Measurements from ENCODE around the gene PHF19. TPM values are rescaled to one million over a fixed set of nuclear protein-coding genes. Genes with fewer than 3 reads are reported as not detected.

The PHF19 gene
- total RNA-seq, 2 experiments from 2014 or later, result 248 to 253 TPM

DNA sequence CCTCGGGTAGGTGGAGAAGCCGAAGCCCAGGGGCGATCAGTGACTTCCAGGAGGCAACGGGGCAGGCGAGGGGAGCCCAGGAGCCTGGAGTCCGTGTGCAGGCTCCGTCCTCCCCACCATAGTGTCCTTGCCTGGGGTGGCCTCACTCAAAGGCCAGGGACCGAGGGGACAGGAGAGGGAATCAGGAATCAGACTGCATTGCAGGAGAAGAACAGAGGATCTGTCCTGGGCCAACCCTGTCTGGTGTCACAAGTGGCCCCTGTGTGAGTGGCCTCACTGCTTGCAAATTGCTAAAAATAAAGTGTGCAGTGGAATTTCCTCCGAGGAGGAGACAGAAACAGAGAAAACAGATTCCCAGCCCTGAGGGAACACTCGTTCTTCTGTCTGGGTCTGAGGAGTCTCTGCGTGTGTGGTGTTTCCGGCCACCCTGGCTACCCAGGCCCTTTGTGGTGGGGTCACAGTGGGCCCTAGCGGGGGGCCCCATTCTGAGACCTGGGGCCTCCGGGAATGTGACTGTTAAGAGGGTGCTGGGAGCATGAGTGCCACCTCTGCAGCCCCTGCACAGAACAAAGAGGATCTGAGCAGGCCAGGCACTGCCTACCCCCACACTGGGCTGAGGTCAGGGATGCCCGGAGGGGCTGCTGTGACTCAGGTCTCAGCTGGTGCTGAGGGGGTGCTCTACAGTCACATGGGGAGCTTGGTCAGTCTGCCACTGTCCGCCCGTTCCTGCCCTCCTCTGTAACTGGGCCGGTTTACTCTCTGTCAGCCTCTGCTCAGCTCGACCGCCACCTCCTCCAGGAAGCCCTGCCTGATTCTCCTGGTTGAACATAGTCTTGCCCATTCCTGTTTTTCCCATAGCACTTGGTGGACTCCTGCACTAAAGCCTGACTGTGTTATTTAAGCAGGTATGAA, 42.2 kb upstream of the PHF19 start:
- H3K27me3 Mint-ChIP-seq, result no peaks in the 10 kb centered on the region
- H3K4me1 Mint-ChIP-seq, result peaks cover 76% of the 10 kb centered on the region
- H3K27ac Mint-ChIP-seq, result peak overlapping the region; percentile 94
- peaks cover 75% of the 10 kb centered on the region for H3K36me3 Mint-ChIP-seq
- H3K9me3 Mint-ChIP-seq, result peaks cover 5% of the 10 kb centered on the region
- H3K4me3 Mint-ChIP-seq, result peak overlapping the region; percentile 93
- POLR2A ChIA-PET, result interaction anchor here (0.9 to 9.1 kb wide), 11 partner anchors 8 to 47 kb away, joined by 3 to 117 read pairs (median 6); no protein-coding TSS in a partner anchor
- DNase-seq, result no peak
- no peak for ATAC-seq (ENCODE audit: low read depth)

DNA sequence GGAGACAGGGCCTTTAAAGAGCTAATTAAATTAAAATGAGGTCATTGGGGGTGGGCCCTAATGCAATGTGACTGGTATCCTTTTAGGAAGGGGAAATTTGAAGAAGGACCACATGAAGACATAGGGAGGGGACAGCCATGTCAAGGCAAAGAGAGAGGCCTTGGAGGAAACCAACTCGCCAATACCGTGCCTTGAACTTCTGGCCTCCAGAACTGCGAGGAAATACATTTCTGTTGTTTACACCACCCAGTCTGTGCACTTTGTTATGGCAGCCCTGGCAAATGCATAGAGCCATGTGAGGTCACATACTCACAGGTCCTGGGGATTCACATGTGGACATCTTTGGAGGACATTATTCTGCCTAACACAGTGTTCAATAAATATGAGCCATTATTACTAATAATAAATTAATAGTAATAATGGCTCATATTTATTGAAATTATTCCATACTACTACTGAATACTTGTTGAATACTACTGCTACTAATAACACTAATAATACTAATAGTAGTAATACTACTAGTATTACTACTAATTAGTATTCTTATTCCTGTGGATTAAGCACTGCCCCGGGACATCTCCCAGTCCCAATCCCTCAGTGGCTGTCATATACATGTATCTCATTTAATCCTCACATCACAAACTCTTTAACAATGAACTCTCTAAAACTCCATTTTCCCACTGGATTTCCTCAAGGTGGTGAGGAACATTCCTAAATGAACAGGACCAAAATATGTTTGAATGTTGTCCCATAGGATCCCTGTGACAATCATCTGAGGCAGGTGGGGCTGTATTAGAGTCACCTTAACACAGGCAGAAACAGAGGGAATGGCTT, 41.2 kb upstream of the PHF19 start:
- DNase-seq (no peak), ATAC-seq (ENCODE audit: low read depth) (no peak)
- Mint-ChIP-seq H3K27me3 (no peaks in the 10 kb centered on the region), H3K9me3 (peaks cover 5% of the 10 kb centered on the region), H3K4me3 (peak overlapping the region; percentile 44), H3K36me3 (peaks cover 71% of the 10 kb centered on the region), H3K4me1 (peaks cover 73% of the 10 kb centered on the region), H3K27ac (peak overlapping the region; percentile 75)
- POLR2A ChIA-PET, result interaction anchor here (1.0 to 3.7 kb wide), 5 partner anchors 7 to 42 kb away, joined by 5 to 38 read pairs (median 16); partner anchors contain the start of gene TRAF1

DNA sequence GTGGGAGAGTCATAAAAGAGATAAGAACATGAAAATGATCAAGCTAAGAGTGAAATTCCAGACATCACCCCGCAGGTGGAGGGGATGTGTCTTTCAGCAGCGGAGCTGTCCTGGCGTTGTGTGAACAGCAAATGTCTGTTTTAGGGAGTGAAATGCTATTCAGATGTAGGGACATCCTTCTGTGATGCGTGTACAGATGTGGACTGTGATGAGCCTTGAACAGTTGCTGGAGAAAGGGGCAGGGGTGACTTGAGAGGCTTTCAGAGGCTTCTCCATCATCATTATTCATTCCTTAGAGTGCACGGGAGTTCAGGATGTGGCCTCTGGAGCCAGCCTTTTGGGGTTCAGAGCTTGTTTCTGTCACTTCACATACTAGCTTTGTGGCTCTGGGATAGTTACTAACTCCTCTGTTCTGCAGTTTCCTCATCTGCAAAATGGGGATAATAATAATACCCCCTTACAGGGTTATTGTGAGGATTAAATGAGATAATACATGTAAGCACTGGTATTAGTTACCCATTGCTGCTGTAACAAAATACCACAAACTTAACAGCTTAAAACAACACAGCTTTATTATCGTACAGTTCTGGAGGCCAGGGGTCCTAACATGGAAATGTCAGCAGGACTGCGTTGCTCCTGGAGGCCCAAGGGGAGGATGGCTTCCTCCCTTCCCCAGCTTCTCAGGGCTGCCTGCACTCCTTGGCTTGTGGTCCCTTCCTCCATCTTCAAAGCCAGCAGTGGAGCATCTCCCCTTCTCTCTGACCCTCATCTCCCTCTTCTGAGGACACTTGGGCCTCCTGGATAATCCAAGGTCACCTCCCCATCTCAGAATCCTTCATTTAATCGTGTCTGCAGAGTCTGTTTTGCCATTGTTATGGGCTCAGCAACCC, 40.2 kb upstream of the PHF19 start:
- POLR2A ChIA-PET, result interaction anchor here (1.0 to 2.9 kb wide), 9 partner anchors 9 to 41 kb away, joined by 5 to 38 read pairs (median 12); partner anchors contain the start of gene TRAF1
- ATAC-seq (ENCODE audit: low read depth) (no peak), DNase-seq (no peak)
- Mint-ChIP-seq H3K27ac (peak overlapping the region; percentile 83), H3K4me1 (peaks cover 67% of the 10 kb centered on the region), H3K9me3 (peaks cover 5% of the 10 kb centered on the region), H3K36me3 (peaks cover 70% of the 10 kb centered on the region), H3K4me3 (peak overlapping the region; percentile 60), H3K27me3 (no peaks in the 10 kb centered on the region)

DNA sequence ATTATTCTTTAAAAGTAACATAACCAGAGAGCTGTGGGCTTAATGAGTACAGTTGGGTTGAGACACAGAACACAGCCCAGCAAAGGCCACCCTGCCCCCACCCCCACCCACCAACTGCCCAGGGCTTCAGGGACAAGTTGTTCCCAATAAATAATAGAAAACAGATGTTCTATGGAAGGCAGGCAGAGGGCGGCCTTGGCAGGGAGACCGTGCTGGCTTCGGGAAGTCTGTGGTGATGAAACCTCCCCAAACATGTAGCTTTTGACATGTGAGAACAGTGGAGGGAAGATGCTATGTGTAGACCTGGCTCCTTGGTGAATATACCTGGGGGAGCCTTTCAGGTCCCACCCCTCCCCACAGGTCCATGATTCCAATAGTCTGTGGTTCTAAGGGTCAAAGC, 39.6 kb upstream of the PHF19 start:
- H3K9me3 Mint-ChIP-seq, result peaks cover 5% of the 10 kb centered on the region
- peak overlapping the region; percentile 83 for H3K27ac Mint-ChIP-seq
- ATAC-seq (ENCODE audit: low read depth) (no peak), DNase-seq (no peak)
- H3K4me1 Mint-ChIP-seq, result peaks cover 66% of the 10 kb centered on the region
- peak overlapping the region; percentile 60 for H3K4me3 Mint-ChIP-seq
- POLR2A ChIA-PET, result interaction anchor here (0.7 to 2.9 kb wide), 11 partner anchors 9 to 39 kb away, joined by 3 to 38 read pairs (median 10); partner anchors contain the start of genes PHF19 and TRAF1
- peaks cover 68% of the 10 kb centered on the region for H3K36me3 Mint-ChIP-seq
- no peaks in the 10 kb centered on the region for H3K27me3 Mint-ChIP-seq

DNA sequence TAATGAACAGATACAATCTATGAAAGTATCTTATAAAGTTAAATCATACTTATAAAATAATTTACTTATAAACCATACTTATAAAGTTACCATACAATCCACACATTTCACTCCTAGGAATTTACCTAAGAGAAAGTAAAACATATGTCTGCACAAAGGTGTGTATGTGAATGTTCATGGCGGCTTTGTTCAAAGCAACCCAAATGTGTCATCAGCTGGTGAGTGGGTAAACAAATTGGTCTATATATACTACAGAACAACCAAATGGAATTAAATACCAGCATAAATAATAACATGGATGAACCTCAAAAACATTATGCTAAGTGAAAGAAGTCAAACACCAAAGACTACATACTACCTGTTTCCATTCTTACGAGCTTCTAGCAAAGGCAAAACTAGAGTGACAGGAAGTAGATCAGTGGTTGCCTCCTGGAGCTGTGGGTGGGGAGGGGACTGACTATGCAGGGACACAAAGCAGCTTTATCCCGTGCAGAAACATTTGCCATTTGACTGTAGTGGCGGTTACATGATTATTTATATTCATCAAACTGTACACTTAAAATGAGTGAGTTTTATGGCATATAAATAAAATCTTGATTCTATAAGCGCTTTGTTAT, 39.0 kb upstream of the PHF19 start:
- Mint-ChIP-seq H3K27me3 (no peaks in the 10 kb centered on the region), H3K9me3 (peaks cover 5% of the 10 kb centered on the region), H3K27ac (peak overlapping the region; percentile 79), H3K36me3 (peaks cover 68% of the 10 kb centered on the region), H3K4me3 (peak overlapping the region; percentile 47), H3K4me1 (peaks cover 64% of the 10 kb centered on the region)
- ATAC-seq (ENCODE audit: low read depth), result peak; percentile 84
- DNase-seq, result no peak
- POLR2A ChIA-PET, result interaction anchor here (0.5 to 2.9 kb wide), 13 partner anchors 9 to 46 kb away, joined by 3 to 38 read pairs (median 9); partner anchors contain the start of genes PHF19 and TRAF1

DNA sequence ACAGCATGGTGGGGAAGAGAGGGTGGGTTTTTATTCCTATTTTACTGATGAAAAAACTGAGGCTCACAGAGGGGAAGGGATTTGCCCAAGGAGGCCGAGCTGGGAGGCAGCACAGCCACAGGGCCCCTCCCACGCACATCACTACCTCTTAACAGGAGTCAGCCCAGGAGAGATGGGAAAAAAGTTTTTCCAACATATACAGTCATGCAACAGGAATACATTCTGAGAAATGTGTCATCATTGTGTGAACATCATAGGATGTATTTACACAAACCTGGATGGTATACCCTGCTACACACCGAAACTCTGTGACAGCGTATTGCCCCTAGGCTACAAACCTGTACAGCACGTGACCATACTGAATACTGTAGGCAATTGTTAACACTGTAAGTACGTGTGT, 38.0 kb upstream of the PHF19 start:
- DNase-seq (no peak), ATAC-seq (ENCODE audit: low read depth) (no peak)
- Mint-ChIP-seq H3K4me1 (peaks cover 63% of the 10 kb centered on the region), H3K9me3 (peaks cover 5% of the 10 kb centered on the region), H3K36me3 (peaks cover 68% of the 10 kb centered on the region), H3K27me3 (no peaks in the 10 kb centered on the region), H3K27ac (no peak overlapping the region), H3K4me3 (no peak overlapping the region)
- POLR2A ChIA-PET, result interaction anchor here (0.6 to 2.6 kb wide), 4 partner anchors 8 to 19 kb away, joined by 3 to 19 read pairs (median 8); no protein-coding TSS in a partner anchor

DNA sequence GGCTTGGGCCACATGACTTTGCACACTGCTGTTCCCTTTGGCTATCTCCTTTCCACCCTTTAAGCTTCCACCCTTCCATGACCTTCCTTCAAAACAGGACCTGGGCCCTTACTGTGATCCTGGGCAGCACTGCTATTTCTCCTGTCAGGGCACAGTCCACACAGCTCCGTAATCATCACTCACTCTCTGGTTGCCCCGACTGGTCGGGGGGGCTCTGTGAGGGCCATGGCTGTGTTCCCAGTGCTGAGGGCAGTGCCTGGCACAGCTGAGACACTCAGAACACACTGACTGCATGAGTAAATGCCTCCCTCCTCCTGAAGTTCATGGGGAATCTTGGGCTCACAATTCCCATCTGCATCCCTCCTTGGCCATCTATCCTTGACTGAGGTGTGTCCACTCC, 37.4 kb upstream of the PHF19 start:
- no peak for DNase-seq
- Mint-ChIP-seq H3K4me3 (no peak overlapping the region), H3K27me3 (no peaks in the 10 kb centered on the region), H3K27ac (peak overlapping the region; percentile 25), H3K4me1 (peaks cover 61% of the 10 kb centered on the region), H3K36me3 (peaks cover 65% of the 10 kb centered on the region), H3K9me3 (peaks cover 5% of the 10 kb centered on the region)
- POLR2A ChIA-PET, result interaction anchor here (1.1 kb wide), 1 partner anchor 12 kb away, joined by 3 read pairs; no protein-coding TSS in a partner anchor
- no peak for ATAC-seq (ENCODE audit: low read depth)

DNA sequence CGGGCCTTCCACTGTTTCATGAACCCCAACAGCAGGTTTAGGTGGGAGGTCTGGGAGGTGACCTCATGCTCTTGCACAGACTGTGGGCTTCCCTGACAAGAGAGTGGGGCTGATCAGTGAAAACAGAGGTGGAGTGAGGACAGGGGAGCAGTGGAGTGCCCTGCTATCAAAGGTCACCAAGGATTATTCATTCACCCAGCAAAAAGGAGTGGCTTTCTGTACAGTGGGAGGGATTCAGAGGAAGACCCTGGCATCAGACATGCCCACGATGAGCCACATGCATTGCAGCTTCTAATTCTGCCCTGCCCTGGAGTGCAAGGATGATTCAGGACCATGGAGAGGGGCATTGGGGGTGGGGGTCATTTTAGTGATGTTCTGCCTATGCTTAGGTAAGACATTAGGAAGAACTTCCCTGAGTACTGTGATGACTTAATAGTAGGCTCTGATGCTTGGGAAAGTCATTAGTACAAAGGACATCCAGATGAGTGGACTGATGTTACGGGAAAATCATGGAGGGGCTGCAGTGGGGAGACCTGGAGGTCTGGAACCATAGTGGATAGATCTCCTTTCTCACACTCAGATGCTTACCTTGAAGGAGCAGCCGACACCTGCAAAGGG, 36.8 kb upstream of the PHF19 start:
- H3K36me3 Mint-ChIP-seq, result peaks cover 68% of the 10 kb centered on the region
- H3K27ac Mint-ChIP-seq, result peak overlapping the region; percentile 70
- H3K4me1 Mint-ChIP-seq, result peaks cover 61% of the 10 kb centered on the region
- DNase-seq, result no peak
- POLR2A ChIA-PET, result interaction anchor here (1.1 to 1.2 kb wide), 2 partner anchors 10 to 11 kb away, joined by 3 read pairs; no protein-coding TSS in a partner anchor
- peaks cover 5% of the 10 kb centered on the region for H3K9me3 Mint-ChIP-seq
- H3K4me3 Mint-ChIP-seq, result no peak overlapping the region
- no peaks in the 10 kb centered on the region for H3K27me3 Mint-ChIP-seq
- no peak for ATAC-seq (ENCODE audit: low read depth)

DNA sequence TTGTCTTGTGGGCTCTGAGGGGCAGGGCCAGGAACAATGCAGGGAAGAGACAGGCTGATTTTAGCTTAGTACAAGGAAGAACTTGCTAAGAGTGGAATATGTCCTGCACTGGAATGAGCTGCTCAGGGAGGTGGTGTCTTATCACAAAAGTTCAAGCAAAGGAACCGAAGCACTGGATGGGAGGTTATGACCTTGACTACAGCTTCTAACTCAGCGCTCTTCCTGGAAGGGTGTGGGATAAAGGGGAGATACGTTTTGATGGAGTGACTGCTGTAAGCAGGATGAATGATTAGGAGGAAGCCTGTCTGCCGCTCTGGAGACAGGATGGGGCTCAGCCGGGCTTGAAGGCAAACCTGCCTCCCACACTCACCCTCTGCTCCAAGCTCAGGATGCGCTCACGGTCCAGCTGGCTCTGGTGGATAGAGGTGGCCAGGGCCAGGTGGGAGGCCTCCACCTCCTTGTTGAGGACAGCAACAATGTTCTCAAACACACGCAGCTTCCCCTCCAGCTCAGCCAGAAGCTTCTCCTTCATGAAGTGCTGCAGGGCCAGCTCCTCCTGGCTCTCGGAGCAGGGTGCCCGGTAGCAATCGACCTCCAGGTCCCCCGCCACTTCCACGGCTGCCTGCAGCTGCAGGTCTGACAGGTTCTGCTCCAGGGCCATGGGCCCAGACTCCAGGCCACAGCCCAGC, 36.1 kb upstream of the PHF19 start:
- Mint-ChIP-seq H3K36me3 (peaks cover 63% of the 10 kb centered on the region), H3K27me3 (no peaks in the 10 kb centered on the region), H3K27ac (peak overlapping the region; percentile 4), H3K9me3 (peaks cover 5% of the 10 kb centered on the region), H3K4me1 (peaks cover 57% of the 10 kb centered on the region), H3K4me3 (no peak overlapping the region)
- POLR2A ChIA-PET, result interaction anchor here (0.6 to 1.2 kb wide), 5 partner anchors 9 to 203 kb away, joined by 3 to 6 read pairs (median 3); no protein-coding TSS in a partner anchor
- ATAC-seq (ENCODE audit: low read depth) (no peak), DNase-seq (no peak)

DNA sequence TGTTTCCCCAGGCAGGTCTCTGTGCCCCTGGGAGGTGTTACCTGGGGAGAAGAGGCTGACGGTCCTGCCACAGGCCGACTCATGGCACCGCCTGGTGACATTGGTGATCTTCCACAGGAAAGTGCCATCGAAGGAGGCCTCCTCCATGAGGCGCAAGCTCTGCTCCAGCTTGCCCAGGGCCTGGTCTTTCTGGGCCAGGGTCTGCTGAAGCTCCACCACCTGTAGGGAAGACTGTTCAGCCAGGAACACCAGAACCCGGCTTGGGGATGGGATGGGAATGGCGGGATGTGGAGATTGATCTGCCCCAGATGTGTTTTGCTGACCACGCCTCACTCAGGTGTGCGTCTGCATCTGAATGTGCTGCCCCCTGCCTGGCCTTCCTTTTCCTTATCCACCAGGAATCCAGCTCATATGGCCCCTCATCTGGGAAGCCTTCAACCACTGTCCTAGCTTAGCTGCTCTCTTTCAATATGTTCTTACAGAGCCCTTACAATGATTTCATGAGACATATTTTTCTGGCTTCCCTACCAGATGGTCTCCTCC, 34.4 kb upstream of the PHF19 start:
- H3K27ac Mint-ChIP-seq, result peak overlapping the region; percentile 78
- H3K9me3 Mint-ChIP-seq, result no peaks in the 10 kb centered on the region
- POLR2A ChIA-PET, result interaction anchor here (0.7 to 3.6 kb wide), 7 partner anchors 8 to 42 kb away, joined by 4 to 20 read pairs (median 5); no protein-coding TSS in a partner anchor
- H3K27me3 Mint-ChIP-seq, result no peaks in the 10 kb centered on the region
- H3K36me3 Mint-ChIP-seq, result peaks cover 62% of the 10 kb centered on the region
- no peak for DNase-seq
- no peak for ATAC-seq (ENCODE audit: low read depth)
- no peak overlapping the region for H3K4me3 Mint-ChIP-seq
- peaks cover 56% of the 10 kb centered on the region for H3K4me1 Mint-ChIP-seq

DNA sequence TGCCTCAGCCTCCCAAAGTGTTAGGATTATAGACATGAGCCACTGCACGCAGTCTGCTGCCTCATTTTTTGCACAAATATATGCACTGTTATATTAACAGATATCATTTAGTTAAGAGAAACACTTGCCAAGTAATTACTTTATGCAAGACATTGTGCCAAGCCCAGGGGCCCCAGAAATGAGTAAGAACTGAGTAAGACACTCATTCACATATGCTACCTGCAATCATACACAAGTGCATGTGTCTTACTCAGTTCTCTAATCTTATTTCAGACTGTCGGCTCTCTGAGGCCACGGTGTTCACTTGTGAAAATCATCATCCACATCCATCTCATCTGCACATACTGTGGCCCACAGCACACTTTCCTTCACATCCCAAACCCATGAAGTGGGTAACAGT, 33.7 kb upstream of the PHF19 start:
- Mint-ChIP-seq H3K27me3 (no peaks in the 10 kb centered on the region), H3K4me1 (peaks cover 58% of the 10 kb centered on the region), H3K4me3 (no peak overlapping the region), H3K9me3 (no peaks in the 10 kb centered on the region), H3K27ac (peak overlapping the region; percentile 82), H3K36me3 (peaks cover 63% of the 10 kb centered on the region)
- ATAC-seq (ENCODE audit: low read depth) (no peak), DNase-seq (no peak)
- POLR2A ChIA-PET, result interaction anchor here (0.9 to 3.6 kb wide), 6 partner anchors 8 to 21 kb away, joined by 3 to 20 read pairs (median 6); no protein-coding TSS in a partner anchor

All from activated naive CD8-positive, alpha-beta T cell treated with anti-CD3 and anti-CD28 coated beads, Interleukin-2, amount 10 ng/mL, durations not matched to agents 7 days and 5 days (primary cell).